Peyer's patch (tissue), 4 donors: ENCODE measurements around the gene KIF12.
A peak's percentile ranks its signal among the peaks of the same experiment; 100 is the strongest.

ENCODE experiments used
- POLR2A ChIP-seq, 2 donors: fragments of 450-650 bp; IDR thresholded peaks; one replicate each; pipeline ENCODE4 v1.5.1; 2017; ENCODE audit warnings: antibody characterized with exemption in 2 of 2, mild to moderate bottlenecking in 2 of 2, moderate library complexity in 2 of 2
- TF ChIP-seq, protein P1 (sequence below), 6 experiments: fragments of 450-650 bp in 4 of 6; fragments of 200-600 bp in 2 of 6; sonication (generic) in 1 of 6; IDR thresholded peaks; one replicate each; pipeline ENCODE4 v1.5.1; 2017 to 2019; ENCODE audit warnings: antibody characterized with exemption in 6 of 6, mild to moderate bottlenecking in 3 of 6, moderate library complexity in 1 of 6

DNA sequence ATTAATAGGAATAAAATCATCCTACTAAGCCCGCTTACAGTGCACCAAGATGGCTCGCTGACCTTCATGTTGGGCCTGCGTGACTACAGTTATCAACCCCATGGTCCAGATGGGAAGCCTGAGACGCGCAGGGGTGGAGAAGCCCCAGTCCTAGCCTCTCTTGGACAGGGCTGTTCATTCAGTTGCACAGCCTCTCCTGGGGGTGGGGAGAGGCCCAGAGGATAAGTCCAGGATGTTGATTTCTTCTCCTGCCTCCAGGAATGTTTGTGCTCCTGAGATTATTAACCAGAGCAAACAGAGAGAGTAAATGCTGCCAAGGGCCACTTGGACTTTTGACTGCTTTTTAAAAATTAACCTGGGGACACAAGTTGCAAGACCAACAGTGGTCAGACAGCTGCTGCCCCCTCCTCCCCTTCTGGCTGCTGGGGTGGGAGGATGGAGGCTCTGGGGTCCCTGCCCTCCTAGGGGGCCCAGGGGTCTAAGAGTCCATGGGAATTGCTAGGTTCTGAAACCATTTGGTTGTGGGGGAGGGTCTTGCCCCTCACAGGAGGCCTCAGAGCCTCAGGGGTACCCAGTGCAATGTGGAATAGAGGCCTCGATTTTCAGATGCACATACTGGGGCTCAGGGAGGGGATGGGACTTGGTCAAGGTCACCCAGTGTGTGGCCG is 18.2 kb downstream of the KIF12 start:
- no peak for TF ChIP-seq POLR2A (IDR thresholded peaks at IDR 0.05)
- TF ChIP-seq, protein P1, sequence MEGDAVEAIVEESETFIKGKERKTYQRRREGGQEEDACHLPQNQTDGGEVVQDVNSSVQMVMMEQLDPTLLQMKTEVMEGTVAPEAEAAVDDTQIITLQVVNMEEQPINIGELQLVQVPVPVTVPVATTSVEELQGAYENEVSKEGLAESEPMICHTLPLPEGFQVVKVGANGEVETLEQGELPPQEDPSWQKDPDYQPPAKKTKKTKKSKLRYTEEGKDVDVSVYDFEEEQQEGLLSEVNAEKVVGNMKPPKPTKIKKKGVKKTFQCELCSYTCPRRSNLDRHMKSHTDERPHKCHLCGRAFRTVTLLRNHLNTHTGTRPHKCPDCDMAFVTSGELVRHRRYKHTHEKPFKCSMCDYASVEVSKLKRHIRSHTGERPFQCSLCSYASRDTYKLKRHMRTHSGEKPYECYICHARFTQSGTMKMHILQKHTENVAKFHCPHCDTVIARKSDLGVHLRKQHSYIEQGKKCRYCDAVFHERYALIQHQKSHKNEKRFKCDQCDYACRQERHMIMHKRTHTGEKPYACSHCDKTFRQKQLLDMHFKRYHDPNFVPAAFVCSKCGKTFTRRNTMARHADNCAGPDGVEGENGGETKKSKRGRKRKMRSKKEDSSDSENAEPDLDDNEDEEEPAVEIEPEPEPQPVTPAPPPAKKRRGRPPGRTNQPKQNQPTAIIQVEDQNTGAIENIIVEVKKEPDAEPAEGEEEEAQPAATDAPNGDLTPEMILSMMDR (IDR thresholded peaks at IDR 0.05): peak in 1 of 6 experiments; percentile 12
